H4 (cell line): ENCODE data around the gene ZCCHC9. TPM values are rescaled to one million over a fixed set of nuclear protein-coding genes. Genes with fewer than 3 reads are reported as not detected.
"Not testable (repeated sequence)": the region's sequence is repeated elsewhere in the genome, so short reads cannot be mapped to it uniquely, and the experiment has no call there.

ENCODE experiments used
- DNase-seq: peaks from one replicate; pipeline ENCODE4 v3.0.0-alpha.2; 2015; ENCODE audit warnings: low spot score
- total RNA-seq: library from RNA; depleted of rRNA; stranded (reverse); fragments of >200 nt; shearing (Covaris generic); gene quantifications from 2 replicates; pipeline ENCODE4 v1.2.3, GENCODE V29; 2014

ZCCHC9 gene
- total RNA-seq, 1 experiment from 2014 or later, result 22.3 TPM

DNA sequence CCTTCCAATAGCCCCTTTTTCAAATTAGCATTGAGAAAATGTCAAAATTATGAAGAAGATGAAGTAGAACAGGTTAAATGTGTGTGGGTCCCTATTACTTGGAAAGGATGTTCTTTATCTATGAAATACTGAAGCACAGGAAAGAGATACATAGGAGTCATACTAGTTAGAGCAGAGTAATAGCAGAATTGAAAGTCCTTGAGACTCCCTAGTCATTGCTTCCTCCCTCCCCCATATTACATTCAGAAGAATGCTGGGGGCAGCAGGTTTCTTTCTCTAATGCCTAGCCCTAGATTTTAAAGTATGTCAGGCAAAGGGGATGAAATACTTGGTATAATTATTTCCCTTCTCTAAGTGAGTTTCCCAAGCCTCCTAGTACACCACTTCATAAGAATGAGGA lies 4.4 kb downstream of the ZCCHC9 start:
- no peak for DNase-seq

DNA sequence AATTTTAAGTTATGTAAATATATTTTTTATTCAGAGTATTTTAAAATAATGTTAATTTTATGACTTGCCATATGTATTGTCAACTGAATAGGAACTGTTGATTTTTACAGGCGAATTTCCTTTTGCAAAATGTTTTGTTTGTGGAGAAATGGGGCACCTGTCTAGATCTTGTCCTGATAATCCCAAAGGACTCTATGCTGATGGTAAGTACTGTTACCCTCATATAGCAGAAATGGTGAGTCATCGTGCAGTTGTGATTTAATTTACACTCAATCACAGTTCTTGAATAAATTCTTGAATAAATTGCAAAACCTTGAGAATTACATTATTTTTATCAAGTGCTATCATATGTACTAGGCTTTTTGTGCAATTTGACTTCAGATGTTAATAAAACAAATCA lies 7.4 kb downstream of the ZCCHC9 start:
- no peak for DNase-seq

DNA sequence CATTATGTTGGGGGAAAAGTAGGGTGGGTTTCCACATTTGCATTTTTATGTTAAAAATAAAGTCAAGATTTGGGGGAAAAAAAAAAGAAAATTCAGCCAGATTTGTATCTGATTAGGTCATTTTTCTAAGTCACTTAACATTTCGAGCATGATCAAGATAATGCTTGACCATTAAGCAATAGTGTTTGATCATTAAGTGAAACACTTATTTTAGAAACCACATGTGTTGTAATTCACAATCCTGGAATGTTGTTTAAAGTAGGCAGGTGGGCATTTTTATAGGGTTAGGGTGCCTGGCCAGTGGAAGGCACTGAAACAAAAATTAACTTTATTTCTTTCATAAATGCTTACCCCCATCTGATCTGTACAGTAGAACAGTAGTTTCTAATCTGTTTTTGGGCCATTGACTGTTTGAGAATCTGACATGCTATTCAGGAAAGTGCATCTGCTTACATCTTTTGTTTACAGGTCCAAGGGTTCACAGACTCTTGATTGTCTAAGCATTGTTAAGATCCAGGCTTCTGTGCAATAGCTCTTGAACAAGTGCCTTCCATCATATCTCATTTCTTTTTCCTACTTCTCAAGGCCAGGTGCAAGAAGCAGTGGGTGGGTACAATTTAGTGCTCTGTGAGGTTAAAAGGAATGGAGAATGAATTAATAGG lies 9.1 kb downstream of the ZCCHC9 start:
- DNase-seq, result no peak

DNA sequence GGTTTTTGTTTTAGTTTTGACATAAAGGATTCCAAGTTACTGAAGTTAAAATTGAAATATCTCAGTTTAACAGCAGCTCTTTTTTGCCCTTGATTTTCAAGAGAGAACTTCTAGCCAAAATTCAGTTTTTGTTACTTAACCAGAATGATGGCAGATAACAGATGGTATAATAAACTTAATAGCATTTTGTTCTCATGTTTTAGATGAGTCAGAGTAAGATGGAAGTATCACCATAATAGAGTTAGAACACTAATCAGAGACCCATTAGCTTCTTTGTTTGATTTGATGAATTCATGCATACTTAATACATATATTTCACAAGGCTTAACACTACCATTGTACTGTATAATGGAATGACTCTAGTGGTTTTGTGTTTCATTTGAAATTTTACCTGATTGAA lies 11.9 kb downstream of the ZCCHC9 start:
- no peak for DNase-seq

DNA sequence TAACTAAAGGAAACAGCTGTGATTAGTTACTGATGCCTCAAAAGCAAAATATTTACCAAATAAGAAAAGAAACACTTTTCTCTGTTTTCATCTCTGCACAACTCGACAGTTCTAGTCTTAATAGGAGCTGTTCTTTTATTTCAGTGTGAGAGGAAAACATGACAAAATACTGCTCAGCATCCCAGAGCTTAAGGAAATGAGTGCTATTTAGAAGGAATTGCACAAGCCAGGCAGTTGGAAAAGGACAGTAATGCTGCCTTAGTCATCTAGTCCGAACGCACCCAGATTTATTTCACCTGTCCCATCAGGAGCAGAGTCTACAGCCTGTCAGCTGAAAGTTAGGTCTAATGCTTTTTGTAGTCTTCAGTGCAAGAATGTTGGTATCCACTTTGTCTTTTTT lies 12.3 kb downstream of the ZCCHC9 start:
- DNase-seq, result no peak

DNA sequence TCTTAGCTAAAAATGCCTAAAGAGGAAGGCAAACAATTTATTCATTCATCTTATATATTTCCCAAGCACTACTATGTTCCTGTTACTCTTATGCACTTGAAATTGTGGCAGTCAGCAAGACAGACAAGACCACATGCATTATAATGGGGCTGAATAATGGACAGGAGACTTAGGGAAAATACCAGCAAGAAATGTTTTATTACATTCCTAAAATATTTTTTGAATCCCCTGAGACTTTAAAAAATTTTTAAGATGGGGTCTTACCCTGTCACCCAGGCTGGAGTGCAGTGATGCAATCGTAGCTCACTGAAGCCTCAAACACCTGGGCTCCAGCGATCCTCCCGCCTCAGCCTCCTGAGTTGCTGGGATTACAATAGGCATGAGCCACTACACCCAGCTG lies 13.2 kb downstream of the ZCCHC9 start:
- no peak for DNase-seq

DNA sequence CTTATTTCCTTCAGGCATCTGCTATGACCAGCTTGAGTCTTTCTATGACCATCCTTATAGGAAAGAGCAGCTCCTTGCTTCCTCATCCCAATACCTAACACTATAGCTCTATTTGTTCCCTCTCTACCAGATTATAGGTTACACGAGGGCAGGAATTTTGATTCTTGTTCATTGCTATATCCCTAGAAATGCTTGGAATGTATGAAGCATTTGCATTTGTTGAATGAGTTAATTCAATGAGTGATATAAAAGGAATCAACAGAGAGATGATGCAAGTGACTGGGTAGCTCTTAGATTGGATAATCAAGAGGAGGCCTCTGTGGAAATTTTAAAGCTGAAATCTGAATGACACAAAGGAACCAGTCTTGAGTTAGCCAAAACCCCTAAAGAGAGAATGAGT lies 13.9 kb downstream of the ZCCHC9 start:
- DNase-seq, result no peak

DNA sequence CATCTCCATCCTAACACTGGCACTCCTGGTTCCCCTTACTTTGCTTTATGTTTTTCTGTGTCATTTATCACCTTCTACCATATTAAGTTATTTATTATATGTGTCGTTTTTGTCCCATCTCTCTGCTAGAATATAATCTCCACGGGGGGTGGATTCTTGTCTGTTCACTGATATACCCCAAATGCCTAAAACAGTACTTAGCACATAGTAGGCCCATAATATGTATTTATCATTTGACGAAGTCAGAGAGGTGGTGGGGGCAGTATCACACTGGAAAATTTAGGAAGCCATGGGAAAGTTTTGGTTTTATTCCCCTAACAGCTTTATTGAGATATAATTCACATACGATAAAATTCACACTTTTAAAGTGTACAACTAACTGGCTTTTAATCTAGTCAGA lies 14.4 kb downstream of the ZCCHC9 start:
- DNase-seq, result no peak

DNA sequence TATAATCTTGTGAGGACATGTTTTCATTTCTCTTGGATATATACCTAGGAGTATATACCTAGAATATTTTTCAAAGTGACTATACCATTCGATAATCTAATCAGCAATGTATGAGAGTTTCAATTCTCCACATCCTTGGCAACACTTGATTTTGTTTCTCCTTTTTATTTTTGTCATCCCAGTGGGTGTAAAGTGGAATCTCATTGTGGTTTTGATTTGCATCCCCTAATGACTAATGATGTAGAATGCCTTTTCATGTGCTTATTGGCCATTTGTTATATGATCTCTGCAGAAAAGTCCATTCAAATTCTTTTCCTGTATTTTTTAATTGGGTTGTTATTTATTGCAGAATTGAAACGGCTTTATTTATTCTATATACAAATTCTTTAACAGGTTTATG lies 15.2 kb downstream of the ZCCHC9 start:
- DNase-seq, result no peak

DNA sequence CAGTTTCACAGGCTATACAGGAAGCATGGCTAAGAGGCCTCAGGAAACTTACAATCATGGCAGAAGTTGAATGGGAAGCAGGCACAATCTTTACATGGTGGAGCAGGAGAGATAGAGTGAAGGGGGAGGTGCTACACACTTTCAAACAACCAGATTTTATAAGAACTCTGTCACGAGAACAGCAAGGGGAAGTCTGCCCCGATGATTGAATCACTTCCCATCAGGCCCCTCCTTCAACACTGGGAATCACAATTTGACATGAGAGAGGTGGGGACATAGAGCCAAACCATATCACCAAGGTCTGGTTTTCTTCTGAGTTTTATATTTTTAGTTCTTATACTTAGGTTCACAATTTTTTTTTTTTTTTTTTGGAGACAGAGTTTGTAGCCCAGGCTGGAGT lies 16.1 kb downstream of the ZCCHC9 start:
- DNase-seq, result no peak

DNA sequence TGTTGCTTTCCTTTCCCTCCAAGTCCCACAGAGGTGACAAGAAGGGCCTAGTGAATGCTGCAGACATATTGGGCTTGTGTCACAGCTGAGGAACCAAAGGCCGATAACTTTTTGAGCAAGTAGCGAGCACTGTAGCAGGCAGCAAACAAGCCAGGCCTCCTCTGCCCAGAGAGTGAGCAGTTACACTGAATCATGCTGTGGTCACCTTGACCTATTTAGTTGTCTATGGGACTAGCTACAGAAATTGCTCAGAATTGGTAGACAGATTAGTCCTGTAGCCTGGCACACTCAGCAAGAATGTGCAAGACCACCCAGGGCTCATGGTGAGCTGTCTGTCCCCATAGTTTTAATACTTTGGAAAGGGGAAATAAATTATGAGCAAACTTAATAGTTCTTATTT lies 25.2 kb downstream of the ZCCHC9 start:
- no peak for DNase-seq

DNA sequence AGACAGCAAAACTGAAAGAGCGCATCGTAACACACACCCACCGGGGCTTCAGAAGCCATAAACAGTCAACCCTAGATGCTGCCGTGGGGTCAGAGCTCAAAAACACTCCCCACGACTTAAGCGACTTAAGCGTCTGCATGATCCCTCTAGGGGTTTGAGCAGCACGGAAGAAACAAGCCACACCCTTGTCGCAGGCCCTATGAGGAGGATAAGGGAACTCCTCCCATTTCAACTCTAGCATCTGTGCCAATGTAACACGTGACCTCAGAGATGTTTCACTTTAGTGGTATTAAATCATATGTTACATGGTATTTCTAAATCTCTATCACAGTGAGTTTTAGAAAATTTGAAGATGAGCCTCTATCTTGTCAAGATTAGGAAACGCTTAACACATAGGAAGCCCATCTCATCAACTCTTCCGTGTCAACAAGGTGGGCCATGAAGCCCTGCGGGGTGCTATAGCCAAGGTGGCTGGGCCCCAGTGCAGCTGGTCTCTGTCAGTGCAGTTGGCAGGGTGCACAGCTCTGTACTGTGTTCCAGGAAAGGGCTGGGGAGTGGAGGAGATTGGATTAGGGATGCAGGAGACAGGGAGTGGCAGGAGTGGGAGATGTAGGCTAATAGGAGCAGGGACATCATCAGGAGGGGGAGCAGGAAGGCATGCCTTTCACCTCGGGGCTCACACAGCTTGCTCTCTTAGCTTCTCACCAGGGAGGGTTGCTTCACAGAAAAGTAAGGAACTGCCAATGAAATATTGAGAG lies 33.1 kb downstream of the ZCCHC9 start:
- no peak for DNase-seq

DNA sequence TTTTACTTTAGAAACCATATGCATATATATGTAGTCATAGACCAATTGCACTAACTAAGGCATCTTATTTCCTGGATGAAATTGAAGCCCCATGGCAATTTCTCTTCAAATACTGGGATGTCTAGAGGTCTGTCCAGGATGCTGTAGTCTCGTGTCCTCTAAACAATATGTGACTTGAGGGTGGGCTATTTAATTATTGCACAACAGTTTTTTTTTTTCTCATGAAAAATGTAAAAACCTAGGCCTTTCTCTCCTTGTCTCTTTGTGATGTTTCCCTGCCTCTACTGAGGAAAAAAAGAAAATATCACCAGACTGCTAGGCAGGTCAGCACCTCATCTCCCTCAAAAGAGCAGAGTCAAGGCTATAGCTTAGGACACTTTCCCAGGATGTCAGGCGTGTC lies 34.6 kb downstream of the ZCCHC9 start:
- no peak for DNase-seq

DNA sequence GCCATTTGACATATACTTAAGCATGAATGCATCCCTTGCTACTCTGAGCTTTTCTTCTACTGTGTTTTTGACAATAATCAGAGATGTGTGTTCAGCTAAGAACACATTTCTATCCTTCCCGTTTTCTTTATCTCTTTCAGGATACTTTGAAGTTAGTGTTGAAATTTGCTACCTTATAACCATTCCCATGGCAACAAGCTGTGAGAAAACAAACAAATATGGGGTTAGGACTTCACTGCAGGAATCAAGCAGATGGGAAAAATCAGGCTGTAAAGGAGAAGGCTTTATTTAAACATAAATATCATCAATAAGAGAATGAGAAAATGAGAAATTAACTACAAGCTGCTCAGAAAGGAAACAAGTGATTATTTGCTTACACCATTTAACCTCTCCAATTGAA lies 35.2 kb downstream of the ZCCHC9 start:
- no peak for DNase-seq

DNA sequence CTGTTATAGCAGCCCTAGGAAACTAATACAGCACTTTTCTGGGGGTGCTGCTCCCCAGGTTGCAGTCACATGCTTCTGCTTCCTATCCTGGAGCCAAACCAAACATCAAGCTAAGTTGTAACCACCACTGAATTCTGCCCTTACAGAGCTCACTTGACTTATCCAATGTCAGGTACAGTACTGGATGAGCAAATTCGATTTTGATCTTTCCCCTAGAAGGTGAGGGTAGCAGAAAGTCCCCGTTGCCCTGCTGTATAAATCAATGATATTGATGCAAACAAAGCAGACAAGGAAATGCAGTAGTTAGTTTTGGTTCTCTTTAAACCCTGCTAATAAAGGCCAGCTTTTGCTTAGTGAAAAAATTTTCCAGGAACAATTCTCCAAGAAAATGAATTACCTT lies 36.4 kb downstream of the ZCCHC9 start:
- no peak for DNase-seq

DNA sequence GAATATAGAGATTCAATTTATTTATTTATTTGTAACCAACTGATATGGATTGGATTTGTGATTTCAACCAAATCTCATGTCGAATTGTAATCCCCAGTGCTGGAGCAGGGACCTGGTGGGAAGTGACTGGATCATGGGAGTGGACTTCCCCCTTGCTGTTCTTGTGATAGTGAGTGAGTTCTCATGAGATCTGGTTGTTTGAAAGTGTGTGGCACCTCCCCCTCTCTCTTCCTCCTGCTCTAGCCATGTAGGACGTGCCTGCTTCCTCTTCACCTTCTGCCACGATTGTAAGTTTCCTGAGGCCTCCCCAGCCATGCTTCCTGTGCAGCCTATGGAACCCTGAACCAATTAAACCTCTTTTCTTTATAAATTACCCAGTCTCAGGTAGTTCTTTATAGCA lies 36.8 kb downstream of the ZCCHC9 start:
- not testable (repeated sequence) for DNase-seq

DNA sequence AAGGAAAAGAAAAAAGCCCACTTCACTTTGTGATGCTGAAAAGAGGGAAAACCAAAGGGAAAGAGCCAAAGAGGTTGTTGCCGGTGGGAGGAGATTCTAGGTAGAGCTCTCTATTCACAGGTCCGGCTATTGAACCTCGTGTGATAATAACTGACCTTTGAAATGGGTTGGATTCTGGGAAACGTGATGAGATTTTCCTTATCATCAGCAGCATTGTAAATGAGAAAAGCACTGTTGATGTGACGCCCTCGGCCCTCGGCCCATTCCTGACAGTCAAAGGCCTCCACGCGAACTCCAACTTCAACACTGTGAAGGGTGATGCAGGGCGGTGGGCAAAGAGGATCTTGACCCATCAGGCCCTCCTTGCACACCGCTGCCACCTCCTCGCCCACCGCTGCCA lies 43.3 kb downstream of the ZCCHC9 start:
- no peak for DNase-seq

DNA sequence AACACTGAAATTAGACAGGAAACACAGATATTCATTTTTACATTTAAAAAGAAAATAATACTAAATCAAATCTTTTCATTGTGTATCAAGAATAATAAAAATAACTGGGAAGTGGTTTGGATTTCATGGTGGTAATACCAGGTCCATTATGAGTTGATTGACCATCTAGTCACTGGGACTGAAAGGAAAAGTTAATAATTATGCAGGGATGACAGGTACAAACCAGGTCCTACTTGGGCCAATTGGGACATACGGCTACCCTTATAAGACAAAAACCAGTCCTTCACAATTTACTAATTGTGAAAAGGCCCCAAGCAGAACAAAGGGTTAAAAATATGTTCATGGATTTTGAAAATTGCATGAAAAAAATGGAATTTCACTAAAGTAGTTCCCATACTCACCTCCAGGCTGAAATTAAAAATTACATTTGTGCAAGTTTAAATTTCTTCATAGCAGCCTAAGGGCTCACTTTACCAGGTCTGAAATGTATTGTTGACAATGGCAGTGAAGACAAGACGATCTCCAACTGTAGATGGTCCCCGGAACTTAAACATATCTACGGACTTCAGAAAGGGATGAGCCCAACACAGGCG lies 44.1 kb downstream of the ZCCHC9 start:
- no peak for DNase-seq

DNA sequence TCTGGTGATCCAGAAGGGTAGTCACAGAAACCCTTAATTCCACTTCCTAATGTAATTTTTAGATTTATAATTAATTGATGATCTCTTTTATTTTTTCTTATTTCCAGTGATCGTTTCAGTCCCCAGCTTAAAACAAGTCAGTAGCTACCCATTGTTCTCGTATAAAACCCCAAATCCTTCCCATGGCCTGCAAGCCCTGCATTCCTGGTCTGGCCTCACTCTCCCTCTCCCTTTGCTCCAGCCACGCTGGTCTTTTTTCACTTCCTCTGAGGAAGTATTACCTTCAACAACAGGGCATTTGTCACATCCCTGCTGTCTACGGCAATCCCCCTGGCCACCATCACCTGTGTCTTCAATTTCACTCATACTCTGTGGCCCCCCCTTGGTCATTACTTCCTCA lies 47.8 kb downstream of the ZCCHC9 start:
- DNase-seq, result no peak

DNA sequence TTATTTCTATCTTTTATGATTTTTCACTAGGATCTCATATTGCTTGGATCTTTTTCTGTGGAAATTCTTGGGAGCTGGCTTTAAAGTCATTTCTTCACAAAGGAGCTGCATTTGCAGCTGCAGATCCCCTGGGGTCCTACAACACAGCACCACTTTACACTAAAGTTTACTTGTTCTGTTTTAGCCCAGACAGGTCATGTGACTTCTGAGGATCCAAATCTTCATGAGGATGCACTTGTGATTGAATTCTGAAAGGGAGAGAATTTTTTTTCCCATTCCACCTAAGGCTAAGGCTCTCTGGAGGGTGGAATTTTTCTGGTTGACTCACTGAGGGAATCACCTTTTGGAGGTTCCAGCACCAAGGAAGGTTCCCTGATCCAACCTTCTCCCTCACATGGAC lies 49.1 kb downstream of the ZCCHC9 start:
- no peak for DNase-seq

DNA sequence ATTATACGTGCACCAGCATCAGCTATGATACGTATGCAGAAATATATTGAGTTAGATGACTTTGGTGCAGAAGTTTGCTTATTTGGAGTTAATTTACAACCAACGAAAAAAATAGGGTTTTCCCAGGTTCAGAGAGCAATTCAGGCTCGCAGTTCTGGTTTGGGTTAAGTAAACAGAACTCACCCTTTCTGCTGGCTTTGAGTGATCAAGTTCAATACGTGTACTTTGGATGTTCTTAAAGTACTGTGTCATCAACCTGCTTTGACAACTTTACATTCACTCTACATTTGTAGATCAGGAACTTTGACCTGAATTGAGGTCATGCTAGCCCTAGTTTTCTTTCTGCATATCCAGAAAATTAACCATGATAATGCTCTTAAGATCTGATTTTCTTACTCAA lies 51.8 kb downstream of the ZCCHC9 start:
- DNase-seq, result no peak

DNA sequence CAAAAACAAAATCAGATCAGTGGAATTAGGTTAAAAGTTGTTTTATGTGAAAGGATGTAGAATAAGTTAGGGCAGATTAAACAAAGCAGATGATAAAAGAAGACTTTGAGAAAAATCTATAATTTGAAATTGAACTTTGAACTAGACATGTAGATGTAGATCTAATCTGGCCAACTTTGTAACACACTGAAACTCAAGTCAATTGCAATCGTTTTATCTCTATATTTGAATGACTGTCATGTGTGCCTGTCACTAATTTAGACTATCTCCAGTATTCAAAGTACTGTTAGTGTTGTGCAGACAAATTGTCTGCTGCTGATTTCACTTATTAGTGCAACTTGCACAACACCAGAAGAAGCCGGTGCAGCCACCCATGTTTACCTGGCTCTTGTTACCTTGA lies 52.7 kb downstream of the ZCCHC9 start:
- no peak for DNase-seq
